Measurements from ENCODE around the gene RPL28.

The RPL28 gene

DNA sequence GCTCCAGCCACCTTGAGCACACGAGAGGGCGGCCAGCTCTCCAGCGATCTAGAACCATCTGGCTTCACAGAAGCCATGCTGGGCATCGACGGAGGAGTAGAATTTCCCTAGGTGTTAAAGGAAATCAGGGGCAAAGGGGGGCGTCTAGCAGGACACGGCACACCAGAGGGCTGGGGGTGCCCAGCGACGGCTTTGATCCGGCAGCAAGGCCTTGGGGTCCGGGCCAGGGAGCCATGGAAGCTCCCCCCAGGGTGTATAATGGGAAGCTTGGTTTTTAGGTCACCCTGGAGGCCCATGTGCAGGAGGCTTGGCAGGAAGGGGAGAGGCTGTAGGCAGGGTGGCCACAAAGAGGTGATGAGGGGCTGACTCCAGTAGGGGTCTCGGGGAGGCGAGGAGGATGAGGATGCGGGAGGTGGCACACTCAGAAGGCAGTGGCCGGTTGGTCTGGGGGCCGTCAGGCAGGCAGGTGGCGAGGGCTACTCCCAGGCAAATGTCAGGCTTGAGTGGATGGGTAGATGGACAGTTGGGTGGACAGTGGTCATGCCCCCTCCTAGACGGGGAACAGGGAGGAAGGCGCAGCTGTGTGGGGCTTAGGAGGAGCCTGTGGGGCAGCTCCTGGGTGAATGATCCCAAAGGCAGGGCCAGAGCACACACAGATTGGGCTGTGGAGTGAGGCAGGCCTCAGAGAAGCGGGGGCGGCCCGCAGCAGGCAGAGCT lies 40.5 kb upstream of the RPL28 start:
- H3K9me3 ChIP-seq (ENCODE audit: control insufficient read depth in 5 of 5, low read length in 5 of 5) = no peaks in the 10 kb centered on the region
- no peak overlapping the region for H3K4me3 ChIP-seq (ENCODE audit: low read depth in 1 of 5, low read length in 5 of 5)
- H3K27me3 ChIP-seq (ENCODE audit: control insufficient read depth in 5 of 5, insufficient read depth in 4 of 5, low read length in 5 of 5) = peaks cover 0 to 2% (median 2%) of the 10 kb centered on the region in 5 donors
- no peak overlapping the region for H3K27ac ChIP-seq (ENCODE audit: low read depth, low read length)
- peak overlapping the region in 1 of 5 donors; percentile 56 for H3K9ac ChIP-seq (ENCODE audit: low read length in 5 of 5)
- H3K4me1 ChIP-seq (ENCODE audit: control insufficient read depth in 5 of 5, insufficient read depth in 5 of 5, low read length in 5 of 5) = peaks cover 4 to 39% (median 34%) of the 10 kb centered on the region in 5 donors
- peaks cover 0 to 31% (median 17%) of the 10 kb centered on the region in 5 donors for H3K36me3 ChIP-seq (ENCODE audit: control insufficient read depth in 5 of 5, insufficient read depth in 5 of 5, low read length in 5 of 5)

GRCh38 chr19:55345818-55346724 lies 39.7 kb upstream of the RPL28 start:
- H3K9me3 ChIP-seq (ENCODE audit: control insufficient read depth in 5 of 5, low read length in 5 of 5) = no peaks in the 10 kb centered on the region
- peaks cover 1 to 32% (median 26%) of the 10 kb centered on the region in 5 donors for H3K4me1 ChIP-seq (ENCODE audit: control insufficient read depth in 5 of 5, insufficient read depth in 5 of 5, low read length in 5 of 5)
- no peak overlapping the region for H3K27ac ChIP-seq (ENCODE audit: low read depth, low read length)
- peak overlapping the region in 4 of 5 donors; percentile 12 to 39 (median 22) for H3K4me3 ChIP-seq (ENCODE audit: low read depth in 1 of 5, low read length in 5 of 5)
- peak overlapping the region in 1 of 5 donors; percentile 56 for H3K9ac ChIP-seq (ENCODE audit: low read length in 5 of 5)
- H3K27me3 ChIP-seq (ENCODE audit: control insufficient read depth in 5 of 5, insufficient read depth in 4 of 5, low read length in 5 of 5) = peaks cover 0 to 11% (median 6%) of the 10 kb centered on the region in 5 donors
- peaks cover 0 to 31% (median 17%) of the 10 kb centered on the region in 5 donors for H3K36me3 ChIP-seq (ENCODE audit: control insufficient read depth in 5 of 5, insufficient read depth in 5 of 5, low read length in 5 of 5)

DNA sequence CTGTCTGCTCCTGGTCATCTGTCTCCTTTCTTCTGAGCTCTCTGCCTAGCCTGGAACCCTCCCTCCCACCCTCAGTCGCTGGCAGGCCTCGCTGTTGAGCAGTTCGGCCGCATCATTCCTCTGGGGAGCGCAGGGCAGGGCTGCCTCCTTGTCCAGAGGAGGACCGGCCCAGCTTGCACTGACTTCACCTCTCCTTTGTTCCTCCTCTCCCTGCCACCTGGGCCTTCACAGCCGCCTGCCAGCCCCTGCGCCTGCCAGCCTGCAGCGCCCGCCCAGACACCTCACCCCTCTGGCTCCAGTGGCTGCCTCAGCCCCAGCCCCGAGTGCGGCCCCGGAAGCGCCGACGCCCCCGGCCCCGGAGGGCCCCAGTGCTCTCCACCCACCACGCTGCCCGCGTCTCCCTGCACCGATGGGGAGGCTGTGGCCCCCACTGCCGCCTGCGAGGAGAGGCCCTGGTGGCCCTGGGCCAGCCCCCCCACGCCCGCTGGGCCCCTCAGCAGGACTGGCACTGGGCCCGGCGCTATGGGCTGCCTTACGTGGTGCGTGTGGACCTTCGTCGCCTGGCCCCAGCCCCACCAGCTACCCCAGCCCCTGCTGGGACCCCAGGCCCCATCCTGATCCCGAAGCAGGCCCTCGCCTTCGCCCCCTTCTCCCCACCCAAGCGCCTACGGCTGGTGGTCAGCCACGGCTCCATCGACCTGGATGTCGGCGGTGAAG lies 38.8 kb upstream of the RPL28 start:
- Histone ChIP-seq H3K27me3 (ENCODE audit: control insufficient read depth in 5 of 5, insufficient read depth in 4 of 5, low read length in 5 of 5) (peaks cover 5 to 19% (median 13%) of the 10 kb centered on the region in 5 donors), H3K4me3 (ENCODE audit: low read depth in 1 of 5, low read length in 5 of 5) (no peak overlapping the region), H3K9me3 (ENCODE audit: control insufficient read depth in 5 of 5, low read length in 5 of 5) (no peaks in the 10 kb centered on the region), H3K27ac (ENCODE audit: low read depth, low read length) (no peak overlapping the region), H3K9ac (ENCODE audit: low read length in 5 of 5) (no peak overlapping the region), H3K4me1 (ENCODE audit: control insufficient read depth in 5 of 5, insufficient read depth in 5 of 5, low read length in 5 of 5) (peaks cover 0 to 25% (median 19%) of the 10 kb centered on the region in 5 donors), H3K36me3 (ENCODE audit: control insufficient read depth in 5 of 5, insufficient read depth in 5 of 5, low read length in 5 of 5) (peaks cover 0 to 29% (median 17%) of the 10 kb centered on the region in 5 donors)

DNA sequence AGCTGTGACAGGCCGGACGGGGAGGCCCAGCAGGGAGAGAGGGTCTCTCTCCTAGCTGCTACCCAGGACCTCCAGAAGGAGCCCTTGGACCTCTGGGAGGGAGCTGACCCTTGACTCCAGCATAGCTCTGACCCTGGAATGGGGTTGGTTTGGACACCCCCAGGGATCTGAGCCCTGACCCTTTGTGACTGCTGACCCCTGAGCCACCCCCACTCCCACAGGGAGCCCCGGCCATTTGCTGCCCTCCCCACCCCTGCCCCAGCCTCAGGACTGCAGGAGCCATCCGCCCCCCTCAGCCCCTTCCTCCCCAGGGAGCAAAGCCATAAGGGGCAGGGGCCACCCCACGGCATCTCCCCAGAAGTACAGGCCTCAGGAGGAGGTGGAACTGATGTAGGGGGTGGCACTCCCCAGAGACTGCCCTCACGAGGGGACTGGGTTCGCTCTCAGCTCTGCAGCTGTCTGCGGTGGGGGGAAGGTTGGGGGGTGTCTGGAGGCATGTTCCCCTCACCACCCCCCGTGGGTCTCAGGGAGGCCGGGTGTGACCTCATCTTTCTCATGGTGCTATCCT lies 38.2 kb upstream of the RPL28 start:
- no peaks in the 10 kb centered on the region for H3K9me3 ChIP-seq (ENCODE audit: control insufficient read depth in 5 of 5, low read length in 5 of 5)
- H3K4me1 ChIP-seq (ENCODE audit: control insufficient read depth in 5 of 5, insufficient read depth in 5 of 5, low read length in 5 of 5) = peaks cover 0 to 25% (median 18%) of the 10 kb centered on the region in 5 donors
- peaks cover 11 to 25% (median 20%) of the 10 kb centered on the region in 5 donors for H3K27me3 ChIP-seq (ENCODE audit: control insufficient read depth in 5 of 5, insufficient read depth in 4 of 5, low read length in 5 of 5)
- H3K36me3 ChIP-seq (ENCODE audit: control insufficient read depth in 5 of 5, insufficient read depth in 5 of 5, low read length in 5 of 5) = peaks cover 0 to 24% (median 15%) of the 10 kb centered on the region in 5 donors
- H3K4me3 ChIP-seq (ENCODE audit: low read depth in 1 of 5, low read length in 5 of 5) = no peak overlapping the region
- no peak overlapping the region for H3K9ac ChIP-seq (ENCODE audit: low read length in 5 of 5)
- no peak overlapping the region for H3K27ac ChIP-seq (ENCODE audit: low read depth, low read length)

GRCh38 chr19:55348317-55349034 lies 37.3 kb upstream of the RPL28 start:
- Histone ChIP-seq H3K9me3 (ENCODE audit: control insufficient read depth in 5 of 5, low read length in 5 of 5) (no peaks in the 10 kb centered on the region), H3K27me3 (ENCODE audit: control insufficient read depth in 5 of 5, insufficient read depth in 4 of 5, low read length in 5 of 5) (peaks cover 20 to 35% (median 29%) of the 10 kb centered on the region in 5 donors), H3K4me3 (ENCODE audit: low read depth in 1 of 5, low read length in 5 of 5) (no peak overlapping the region), H3K27ac (ENCODE audit: low read depth, low read length) (no peak overlapping the region), H3K36me3 (ENCODE audit: control insufficient read depth in 5 of 5, insufficient read depth in 5 of 5, low read length in 5 of 5) (peaks cover 0 to 15% (median 6%) of the 10 kb centered on the region in 5 donors), H3K4me1 (ENCODE audit: control insufficient read depth in 5 of 5, insufficient read depth in 5 of 5, low read length in 5 of 5) (peaks cover 0 to 30% (median 22%) of the 10 kb centered on the region in 5 donors), H3K9ac (ENCODE audit: low read length in 5 of 5) (no peak overlapping the region)

DNA sequence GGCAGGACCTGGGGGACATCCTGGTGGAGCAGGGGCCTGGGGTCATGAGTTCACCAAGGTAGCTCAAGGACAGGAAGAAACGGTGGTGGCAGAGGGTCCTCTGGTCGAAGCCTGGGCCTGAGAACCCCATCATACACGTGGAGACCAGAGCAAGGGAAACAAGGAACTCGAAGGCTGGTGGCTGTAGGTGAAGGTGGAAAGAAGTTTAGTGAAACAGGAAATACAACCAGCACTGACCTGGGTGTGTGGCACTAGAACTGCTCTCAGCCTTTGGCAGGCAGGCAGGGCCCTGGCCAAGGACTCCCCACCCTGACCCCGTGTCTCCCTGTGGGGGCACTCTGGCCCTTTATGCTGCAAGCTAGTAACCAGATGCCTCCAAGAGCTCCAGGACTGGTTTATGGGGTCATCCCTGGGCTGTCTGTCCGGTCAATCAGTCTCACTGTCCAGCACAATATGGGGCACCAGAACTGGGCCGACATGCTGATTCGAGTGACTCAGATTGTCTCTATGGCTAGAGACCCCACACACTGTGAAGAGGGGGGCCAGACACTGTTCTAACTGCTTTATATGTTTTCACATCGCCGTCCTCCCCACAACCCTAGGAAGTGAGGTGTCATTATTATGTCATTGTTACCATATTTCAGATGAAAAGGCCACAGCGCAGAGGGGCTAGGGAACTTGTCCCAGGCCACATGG lies 35.0 kb upstream of the RPL28 start:
- Histone ChIP-seq H3K27me3 (ENCODE audit: control insufficient read depth in 5 of 5, insufficient read depth in 4 of 5, low read length in 5 of 5) (peaks cover 22 to 45% (median 36%) of the 10 kb centered on the region in 5 donors), H3K9ac (ENCODE audit: low read length in 5 of 5) (no peak overlapping the region), H3K9me3 (ENCODE audit: control insufficient read depth in 5 of 5, low read length in 5 of 5) (no peaks in the 10 kb centered on the region), H3K4me3 (ENCODE audit: low read depth in 1 of 5, low read length in 5 of 5) (no peak overlapping the region), H3K36me3 (ENCODE audit: control insufficient read depth in 5 of 5, insufficient read depth in 5 of 5, low read length in 5 of 5) (peaks cover 0 to 5% (median 0%) of the 10 kb centered on the region in 5 donors), H3K4me1 (ENCODE audit: control insufficient read depth in 5 of 5, insufficient read depth in 5 of 5, low read length in 5 of 5) (peaks cover 0 to 23% (median 20%) of the 10 kb centered on the region in 5 donors), H3K27ac (ENCODE audit: low read depth, low read length) (no peak overlapping the region)

- peaks cover 0 to 3% (median 0%) of the 10 kb centered on the region in 5 donors for H3K36me3 ChIP-seq (ENCODE audit: control insufficient read depth in 5 of 5, insufficient read depth in 5 of 5, low read length in 5 of 5)
- H3K4me3 ChIP-seq (ENCODE audit: low read depth in 1 of 5, low read length in 5 of 5) = no peak overlapping the region
- peaks cover 24 to 46% (median 36%) of the 10 kb centered on the region in 5 donors for H3K27me3 ChIP-seq (ENCODE audit: control insufficient read depth in 5 of 5, insufficient read depth in 4 of 5, low read length in 5 of 5)
- H3K9ac ChIP-seq (ENCODE audit: low read length in 5 of 5) = no peak overlapping the region
- H3K4me1 ChIP-seq (ENCODE audit: control insufficient read depth in 5 of 5, insufficient read depth in 5 of 5, low read length in 5 of 5) = peaks cover 0 to 12% (median 9%) of the 10 kb centered on the region in 5 donors
- H3K27ac ChIP-seq (ENCODE audit: low read depth, low read length) = no peak overlapping the region
- no peaks in the 10 kb centered on the region for H3K9me3 ChIP-seq (ENCODE audit: control insufficient read depth in 5 of 5, low read length in 5 of 5)
These were observed 33.7 kb upstream of the RPL28 start for GRCh38 chr19:55352040-55352439.

DNA sequence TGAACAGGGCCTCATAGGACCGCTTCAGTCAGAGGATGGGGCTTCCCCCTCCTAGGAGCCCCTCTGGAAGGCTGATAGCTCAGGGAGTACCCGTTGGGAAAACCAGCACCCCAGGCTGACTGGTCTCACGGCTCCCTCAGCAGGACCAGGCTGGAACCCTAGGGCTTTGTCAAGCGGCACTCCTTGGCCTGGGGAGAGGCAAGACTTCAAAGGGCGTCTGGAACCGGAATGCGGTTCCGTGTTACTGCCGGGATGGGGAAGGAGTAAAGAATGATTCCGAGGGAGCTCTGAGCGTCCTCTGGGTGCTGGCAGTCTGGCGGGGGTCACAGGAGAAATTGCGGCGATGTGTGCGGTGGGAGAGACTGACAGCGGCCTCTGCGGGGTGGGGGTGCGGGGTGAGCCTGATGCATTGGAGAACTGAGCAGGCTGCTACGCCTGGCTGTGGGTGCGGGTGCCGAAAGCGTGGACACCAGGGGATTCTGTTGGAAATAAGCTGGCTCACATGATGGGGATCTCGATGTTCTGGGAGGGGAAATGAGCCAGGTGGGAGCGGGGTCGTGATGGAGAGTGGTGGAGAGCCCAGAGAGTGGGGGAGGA lies 33.1 kb upstream of the RPL28 start:
- Histone ChIP-seq H3K4me3 (ENCODE audit: low read depth in 1 of 5, low read length in 5 of 5) (no peak overlapping the region), H3K27me3 (ENCODE audit: control insufficient read depth in 5 of 5, insufficient read depth in 4 of 5, low read length in 5 of 5) (peaks cover 26 to 51% (median 42%) of the 10 kb centered on the region in 5 donors), H3K27ac (ENCODE audit: low read depth, low read length) (no peak overlapping the region), H3K9ac (ENCODE audit: low read length in 5 of 5) (no peak overlapping the region), H3K36me3 (ENCODE audit: control insufficient read depth in 5 of 5, insufficient read depth in 5 of 5, low read length in 5 of 5) (peaks cover 0 to 3% (median 0%) of the 10 kb centered on the region in 5 donors), H3K4me1 (ENCODE audit: control insufficient read depth in 5 of 5, insufficient read depth in 5 of 5, low read length in 5 of 5) (peaks cover 0 to 12% (median 9%) of the 10 kb centered on the region in 5 donors), H3K9me3 (ENCODE audit: control insufficient read depth in 5 of 5, low read length in 5 of 5) (no peaks in the 10 kb centered on the region)
